Bronchial epithelial cell (primary cell): ENCODE results near the gene OR52N4. TPM values are rescaled to one million over a fixed set of nuclear protein-coding genes. Genes with fewer than 3 reads are reported as not detected.
"Not testable (repeated sequence)": the region's sequence is repeated elsewhere in the genome, so short reads cannot be mapped to it uniquely, and the experiment has no call there.

ENCODE experiments used
- DNase-seq: peaks from one replicate; pipeline ENCODE4 v3.0.0-alpha.2; 2010; ENCODE audit warnings: low read depth
- FAIRE-seq: peaks from 2 replicates; lab custom pipeline; 2011; peaks lifted over from hg19 to GRCh38; lab: Jason Lieb, UNC
- H3K27me3 ChIP-seq: 2 replicates; pipeline ENCODE4 v1.5.1; 2011; ENCODE audit warnings: low read length; ENCODE audit not compliant: control insufficient read depth, insufficient read depth
- H3K36me3 ChIP-seq: 2 replicates; pipeline ENCODE4 v1.5.1; 2011; ENCODE audit warnings: low read length; ENCODE audit not compliant: control insufficient read depth, insufficient read depth
- H3K4me3 ChIP-seq: 2 replicates; pipeline ENCODE4 v1.5.1; 2011; ENCODE audit warnings: mild to moderate bottlenecking, low read depth, low read length, control low read depth
- CTCF ChIP-seq: IDR thresholded peaks from 2 replicates; pipeline ENCODE4 v1.5.1; 2011; ENCODE audit warnings: mild to moderate bottlenecking, moderate library complexity, low read length, control low read depth, inconsistent platforms; ENCODE audit not compliant: insufficient read depth, severe bottlenecking
- total RNA-seq: library from RNA; depleted of rRNA; stranded (reverse); fragments of >200 nt; gene quantifications from 2 replicates; pipeline ENCODE4 v1.2.1, GENCODE V29; 2014

Gene OR52N4
- total RNA-seq, result not detected in 2 replicates

- FAIRE-seq (no peak), DNase-seq (no peak)
- H3K36me3 ChIP-seq, result no peaks in the 10 kb centered on the region
- TF ChIP-seq CTCF, result no peak
- H3K27me3 ChIP-seq, result no peaks in the 10 kb centered on the region
- H3K4me3 ChIP-seq, result no peak within 1 kb of the TSS
These were observed at the start of gene OR52N4 for GRCh38 chr11:5753943-5754342. OR52N4 (plus strand) TSS chr11:5754243; CDS start chr11:5754741, 498 bp downstream.

DNA sequence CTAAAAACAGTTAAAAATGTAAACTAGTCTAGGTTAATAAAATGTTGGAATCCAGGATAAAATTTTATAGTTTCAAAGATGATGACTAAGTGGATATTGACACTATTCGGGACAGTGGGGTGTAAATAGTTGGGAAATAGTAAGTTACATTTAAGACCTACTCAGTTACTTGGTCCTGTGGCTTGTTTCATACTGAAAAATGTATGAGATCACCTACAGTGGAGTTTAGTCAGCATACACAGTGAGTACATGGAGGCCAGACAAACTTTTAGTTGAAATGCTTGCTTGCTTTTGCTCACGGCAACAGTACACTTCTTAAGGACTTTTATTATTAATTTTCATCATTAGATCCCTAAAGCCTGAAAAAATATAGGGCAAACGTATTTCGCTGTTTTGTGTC, 48.4 kb upstream of the OR52N4 start:
- DNase-seq (peak; percentile 41), FAIRE-seq (no peak)
- TF ChIP-seq CTCF, result no peak
- H3K36me3 ChIP-seq, result peaks cover 1% of the 10 kb centered on the region
- H3K27me3 ChIP-seq, result no peaks in the 10 kb centered on the region
- H3K4me3 ChIP-seq, result no peak overlapping the region

DNA sequence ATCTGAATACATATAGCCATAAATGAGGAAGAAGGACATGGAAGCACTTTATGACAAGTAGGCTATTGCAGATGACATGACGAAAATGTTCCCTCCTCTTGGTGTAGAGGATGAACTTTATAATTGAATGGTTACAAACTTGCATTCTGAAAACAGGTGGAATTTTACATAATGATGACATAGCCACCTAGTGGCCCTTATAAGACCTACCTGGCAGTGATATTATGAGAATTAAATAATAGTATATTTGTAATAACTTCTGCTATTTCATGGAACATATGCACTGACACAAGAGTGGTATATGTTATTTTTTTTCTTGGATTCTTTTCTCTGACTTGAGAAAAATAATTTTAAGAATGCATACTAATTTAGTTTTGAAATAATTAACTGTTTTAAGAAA, 41.5 kb upstream of the OR52N4 start:
- DNase-seq (peak; percentile 43), FAIRE-seq (no peak)
- H3K36me3 ChIP-seq, result peaks cover 1% of the 10 kb centered on the region
- no peaks in the 10 kb centered on the region for H3K27me3 ChIP-seq
- TF ChIP-seq CTCF, result peak; percentile 34
- no peak overlapping the region for H3K4me3 ChIP-seq

DNA sequence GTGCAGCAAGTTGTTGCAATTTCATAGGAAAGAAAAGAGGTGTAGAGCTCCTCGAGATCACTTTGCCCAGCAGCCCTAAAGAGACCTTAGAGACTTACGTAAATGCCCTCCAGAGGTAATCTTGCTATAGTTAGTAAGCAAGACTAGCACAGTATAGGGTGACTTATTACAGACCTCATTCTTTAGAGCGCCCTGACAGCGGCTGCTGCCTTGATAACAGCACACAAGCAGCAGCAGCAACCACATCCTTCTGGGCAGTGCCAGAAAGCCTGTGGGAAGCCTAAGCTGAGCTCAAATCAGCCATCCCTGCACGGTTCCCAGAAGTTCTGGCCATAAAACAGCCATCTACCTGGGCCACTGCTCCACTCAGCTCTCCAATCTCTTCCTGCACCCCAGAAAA, 40.3 kb upstream of the OR52N4 start:
- no peak for FAIRE-seq
- no peak for TF ChIP-seq CTCF

DNA sequence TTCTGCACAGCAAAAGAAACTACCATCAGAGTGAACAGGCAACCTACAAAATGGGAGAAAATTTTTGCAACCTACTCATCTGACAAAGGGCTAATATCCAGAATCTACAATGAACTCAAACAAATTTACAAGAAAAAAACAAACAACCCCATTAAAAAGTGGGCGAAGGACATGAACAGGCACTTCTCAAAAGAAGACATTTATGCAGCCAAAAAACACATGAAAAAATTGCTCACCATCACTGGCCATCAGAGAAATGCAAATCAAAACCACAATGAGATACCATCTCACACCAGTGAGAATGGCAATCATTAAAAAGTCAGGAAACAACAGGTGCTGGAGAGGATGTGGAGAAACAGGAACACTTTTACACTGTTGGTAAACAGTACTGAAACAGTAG, 37.5 kb upstream of the OR52N4 start:
- H3K4me3 ChIP-seq, DNase-seq, H3K36me3 ChIP-seq, H3K27me3 ChIP-seq, FAIRE-seq: not testable (repeated sequence)

More for the DNA sequence above, 40.3 kb upstream of the OR52N4 start:
- Histone ChIP-seq H3K36me3 (no peaks in the 10 kb centered on the region), H3K27me3 (no peaks in the 10 kb centered on the region), H3K4me3 (no peak overlapping the region)
- no peak for DNase-seq

- Histone ChIP-seq H3K36me3 (no peaks in the 10 kb centered on the region), H3K27me3 (no peaks in the 10 kb centered on the region), H3K4me3 (no peak overlapping the region)
- no peak for TF ChIP-seq CTCF
- DNase-seq, result no peak
- peak; percentile 81 for FAIRE-seq
These were observed 34.1 kb upstream of the OR52N4 start for GRCh38 chr11:5719703-5720495.
